H1 (cell line): ENCODE results near the gene PAGE5. TPM values are rescaled to one million over a fixed set of nuclear protein-coding genes. Genes with fewer than 3 reads are reported as not detected.

Experiments used
- CTCF ChIA-PET: fragments of 300-600 bp; sonication (Branson Sonifier 250); formaldehyde crosslinking; loops from one replicate; lab custom pipeline; 2021; ENCODE audit not compliant: partially characterized antibody; lab: Charles Lee
- POLR2A ChIA-PET: fragments of 300-600 bp; sonication (Branson Sonifier 250); formaldehyde crosslinking; loops from one replicate; lab custom pipeline; 2021; ENCODE audit warnings: inconsistent platforms; ENCODE audit not compliant: partially characterized antibody; lab: Charles Lee
- DNase-seq, 2 experiments: peaks; one replicate each; pipeline versions ENCODE4 v3.0.0 to v3.0.0-alpha.2; 2010 to 2022; ENCODE audit warnings: low spot score in 2 of 2, low read depth in 1 of 2, mixed read lengths in 1 of 2
- FAIRE-seq: peaks from 2 replicates; lab custom pipeline; 2011; peaks lifted over from hg19 to GRCh38; lab: Jason Lieb, UNC
- H2AFZ ChIP-seq: 2 replicates; pipeline ENCODE4 v1.8.1; 2012; ENCODE audit warnings: low read length, inconsistent platforms
- H2AK5ac ChIP-seq: 2 replicates; pipeline ENCODE4 v1.6.1; 2013; ENCODE audit warnings: low read depth, low read length
- H2BK120ac ChIP-seq: replicated peaks from 2 replicates; pipeline ENCODE3; 2013; ENCODE audit warnings: low read depth, low read length, inconsistent platforms
- H2BK12ac ChIP-seq: 2 replicates; pipeline ENCODE4 v1.6.1; 2013; ENCODE audit warnings: low read depth, low read length
- H2BK15ac ChIP-seq: 2 replicates; pipeline ENCODE4 v1.6.1; 2013; ENCODE audit warnings: low read length
- H2BK20ac ChIP-seq: 2 replicates; pipeline ENCODE4 v1.6.1; 2013; ENCODE audit warnings: low read length
- H2BK5ac ChIP-seq: 2 replicates; pipeline ENCODE4 v1.6.1; 2013; ENCODE audit warnings: low read depth, low read length
- H3K14ac ChIP-seq: 2 replicates; pipeline ENCODE4 v1.6.1; 2013; ENCODE audit warnings: inconsistent platforms; ENCODE audit not compliant: insufficient read length
- H3K18ac ChIP-seq: 2 replicates; pipeline ENCODE4 v1.6.1; 2013; ENCODE audit warnings: low read length; ENCODE audit errors: extremely low read depth
- H3K23ac ChIP-seq: 2 replicates; pipeline ENCODE4 v1.6.1; 2013; ENCODE audit warnings: inconsistent platforms; ENCODE audit not compliant: insufficient read length
- H3K23me2 ChIP-seq: 2 replicates; pipeline ENCODE4 v1.6.1; 2013; ENCODE audit warnings: low read depth, low read length
- H3K27ac ChIP-seq: 2 replicates; pipeline ENCODE4 v1.6.1; 2011; ENCODE audit warnings: low read depth, low read length, inconsistent platforms
- H3K27me3 ChIP-seq, 4 experiments: replicated peaks in 1 of 4; 1 replicate in 1 of 4; 2 replicates in 3 of 4; pipeline versions ENCODE4 v1.6.1 to v1.8.1; 2011 to 2013; ENCODE audit warnings: low read length in 3 of 4, mild to moderate bottlenecking in 3 of 4, inconsistent platforms in 2 of 4, mixed read lengths in 2 of 4, moderate library complexity in 1 of 4; ENCODE audit not compliant: control insufficient read depth in 3 of 4, insufficient read depth in 3 of 4; ENCODE audit errors: extremely low read depth in 1 of 4
- H3K36me3 ChIP-seq, 4 experiments: 2 replicates each; pipeline versions ENCODE4 v1.6.1 to v1.8.1; 2011 to 2013; ENCODE audit warnings: mild to moderate bottlenecking in 4 of 4, low read length in 3 of 4, moderate library complexity in 2 of 4, control low read depth in 1 of 4, inconsistent platforms in 1 of 4; ENCODE audit not compliant: insufficient read depth in 4 of 4, control insufficient read depth in 2 of 4
- H3K4ac ChIP-seq: replicated peaks from 2 replicates; pipeline ENCODE3; 2013; ENCODE audit warnings: low read length, low read depth, mixed read lengths, inconsistent platforms; ENCODE audit not compliant: insufficient read length
- H3K4me1 ChIP-seq, 4 experiments: replicated peaks in 1 of 4; 1 replicate in 1 of 4; 2 replicates in 3 of 4; pipeline versions ENCODE4 v1.6.1 to v1.8.1; 2011 to 2013; ENCODE audit warnings: low read length in 3 of 4, inconsistent platforms in 2 of 4, mixed read lengths in 1 of 4; ENCODE audit not compliant: insufficient read depth in 4 of 4, control insufficient read depth in 3 of 4
- H3K4me2 ChIP-seq, 2 experiments: 2 replicates each; pipeline versions ENCODE4 v1.6.1 to v1.8.1; 2011 to 2013; ENCODE audit warnings: low read depth in 2 of 2, low read length in 2 of 2, control low read depth in 1 of 2, inconsistent platforms in 1 of 2, mild to moderate bottlenecking in 1 of 2; ENCODE audit not compliant: insufficient read depth in 1 of 2
- H3K4me3 ChIP-seq, 4 experiments: fragments of 200-600, 300-600 bp in 1 of 4; sonication (generic), shearing (Covaris generic), sonication (Bioruptor Twin) in 1 of 4; 2 replicates each; pipeline versions ENCODE4 v1.5.1 to v1.8.1; 2011 to 2016; ENCODE audit warnings: low read length in 4 of 4, low read depth in 3 of 4, control low read depth in 2 of 4, inconsistent platforms in 2 of 4, mild to moderate bottlenecking in 2 of 4, mixed read lengths in 1 of 4, moderate library complexity in 1 of 4; ENCODE audit not compliant: insufficient read depth in 2 of 4; ENCODE audit errors: extremely low read depth in 1 of 4
- H3K56ac ChIP-seq: replicated peaks from 2 replicates; pipeline ENCODE3; 2013; ENCODE audit warnings: low read depth, mild to moderate bottlenecking, mixed read lengths, low read length, inconsistent platforms; ENCODE audit not compliant: insufficient read length
- H3K79me1 ChIP-seq: 2 replicates; pipeline ENCODE4 v1.6.1; 2013; ENCODE audit warnings: low read depth, low read length, control low read depth
- H3K79me2 ChIP-seq, 2 experiments: 2 replicates each; pipeline versions ENCODE4 v1.6.1 to v1.8.1; 2012 to 2013; ENCODE audit warnings: low read length in 2 of 2, mild to moderate bottlenecking in 2 of 2, inconsistent platforms in 1 of 2; ENCODE audit not compliant: insufficient read depth in 2 of 2, control insufficient read depth in 1 of 2
- H3K9ac ChIP-seq, 4 experiments: replicated peaks in 1 of 4; 1 replicate in 1 of 4; 2 replicates in 3 of 4; pipeline versions ENCODE4 v1.6.1 to v1.8.1; 2011 to 2013; ENCODE audit warnings: low read depth in 3 of 4, low read length in 3 of 4, control low read depth in 2 of 4, mild to moderate bottlenecking in 2 of 4, moderate library complexity in 2 of 4, inconsistent platforms in 1 of 4; ENCODE audit errors: extremely low read depth in 1 of 4
- H3K9me3 ChIP-seq, 2 experiments: 2 replicates each; pipeline versions ENCODE4 v1.6.1 to v1.8.1; 2012 to 2013; ENCODE audit warnings: mild to moderate bottlenecking in 2 of 2, moderate library complexity in 2 of 2, control low read depth in 1 of 2, inconsistent platforms in 1 of 2, low read depth in 1 of 2, low read length in 1 of 2, mixed read lengths in 1 of 2; ENCODE audit not compliant: insufficient read depth in 2 of 2
- H4K20me1 ChIP-seq, 2 experiments: replicated peaks in 1 of 2; 2 replicates each; pipeline versions ENCODE3 to v1.8.1; 2011 to 2013; ENCODE audit warnings: inconsistent platforms in 2 of 2, low read length in 2 of 2, mild to moderate bottlenecking in 1 of 2; ENCODE audit not compliant: insufficient read depth in 2 of 2, control insufficient read depth in 1 of 2
- H4K5ac ChIP-seq: 2 replicates; pipeline ENCODE4 v1.6.1; 2013; ENCODE audit warnings: low read length, low read depth, mixed read lengths, inconsistent platforms; ENCODE audit not compliant: insufficient read length
- H4K8ac ChIP-seq: 2 replicates; pipeline ENCODE4 v1.8.0; 2013; ENCODE audit warnings: mild to moderate bottlenecking, moderate library complexity, low read length, inconsistent platforms; ENCODE audit not compliant: insufficient read depth; ENCODE audit errors: extremely low read depth
- H4K91ac ChIP-seq: replicated peaks from 2 replicates; pipeline ENCODE3; 2013; ENCODE audit warnings: low read length, mixed read lengths, inconsistent platforms; ENCODE audit not compliant: insufficient read length
- CBX8 ChIP-seq: fragments of 300-800, 300-1000 bp; sonication (generic); IDR thresholded peaks from 2 replicates; pipeline ENCODE4 v1.7.1; 2016; ENCODE audit warnings: low read depth, low read length, borderline replicate concordance
- HDAC2 ChIP-seq, 2 experiments: fragments of 300-600 bp in 1 of 2; sonication (generic) in 1 of 2; IDR thresholded peaks; 2 replicates each; pipeline ENCODE4 v1.6.1; 2011 to 2012; ENCODE audit warnings: low read depth in 2 of 2, low read length in 2 of 2, mild to moderate bottlenecking in 2 of 2, moderate library complexity in 2 of 2, borderline replicate concordance in 1 of 2, inconsistent platforms in 1 of 2
- JUND ChIP-seq: IDR thresholded peaks from 2 replicates; pipeline ENCODE4 v1.6.1; 2011; ENCODE audit warnings: mild to moderate bottlenecking, improper control_type of control experiment, low read length
- MAX ChIP-seq: IDR thresholded peaks from 2 replicates; pipeline ENCODE4 v1.6.1; 2012; ENCODE audit warnings: inconsistent platforms
- PHF8 ChIP-seq: fragments of 200-600 bp; sonication (generic); conservative IDR thresholded peaks from 2 replicates; pipeline ENCODE4 v1.7.1; 2012; ENCODE audit warnings: low read depth, mild to moderate bottlenecking, inconsistent platforms, low read length, moderate library complexity
- POU5F1 ChIP-seq: IDR thresholded peaks from 2 replicates; pipeline ENCODE4 v1.6.1; 2011; ENCODE audit warnings: low read depth, mild to moderate bottlenecking, low read length, moderate library complexity
- RFX5 ChIP-seq: IDR thresholded peaks from 2 replicates; pipeline ENCODE4 v1.6.1; 2011; ENCODE audit warnings: low read depth, low read length, improper control_type of control experiment, borderline replicate concordance
- SAP30 ChIP-seq: fragments of 300-600 bp; sonication (generic); IDR thresholded peaks from 2 replicates; pipeline ENCODE4 v1.7.1; 2012; ENCODE audit warnings: low read length, moderate library complexity, mild to moderate bottlenecking, inconsistent platforms; ENCODE audit not compliant: insufficient read depth, insufficient replicate concordance
- SIN3A ChIP-seq, 2 experiments: IDR thresholded peaks in 1 of 2; conservative IDR thresholded peaks in 1 of 2; 2 replicates each; pipeline ENCODE4 v1.6.1; 2011 to 2012; ENCODE audit warnings: low read length in 2 of 2, improper control_type of control experiment in 1 of 2, low read depth in 1 of 2, mild to moderate bottlenecking in 1 of 2
- TAF1 ChIP-seq: IDR thresholded peaks from 2 replicates; pipeline ENCODE4 v1.6.1; 2011; ENCODE audit warnings: mild to moderate bottlenecking, low read depth, low read length
- TAF7 ChIP-seq: optimal IDR thresholded peaks from 2 replicates; pipeline ENCODE3; 2011; ENCODE audit warnings: low read depth, mild to moderate bottlenecking, inconsistent platforms, low read length, moderate library complexity, borderline replicate concordance
- TCF12 ChIP-seq: IDR thresholded peaks from 2 replicates; pipeline ENCODE4 v1.6.1; 2011; ENCODE audit warnings: low read depth, mild to moderate bottlenecking, low read length
- WGBS, 2 experiments: shearing (Covaris generic) in 1 of 2; methylation state at CpG; one replicate each; pipeline versions ENCODE4 v1.1.6 to v1.1.7; 2013 to 2015; ENCODE audit warnings: low lambda C conversion rate in 2 of 2, mixed read lengths in 2 of 2, inconsistent platforms in 1 of 2, low coverage in 1 of 2, missing lambda C conversion rate in 1 of 2; ENCODE audit not compliant: insufficient replicate concordance in 2 of 2, insufficient coverage in 1 of 2, insufficient read length in 1 of 2; ENCODE audit errors: extremely low coverage in 1 of 2, missing lambda C conversion rate in 1 of 2; 5-methylcytosine and 5-hydroxymethylcytosine counted together
- polyA plus RNA-seq, 7 experiments: library from polyadenylated mRNA; depleted of rRNA in 3 of 7; stranded (reverse) in 5 of 7; unstranded in 2 of 7; fragments of >200 nt in 5 of 7; fragments of 200-250 nt in 2 of 7; gene quantifications; 1 replicate in 5 of 7; 2 replicates in 1 of 7; 4 replicates in 1 of 7; pipeline versions ENCODE4 v1.2.1 to v1.2.3, GENCODE V29; 2011 to 2013; ENCODE audit warnings: missing spikeins in 2 of 7, mixed read lengths in 2 of 7
- total RNA-seq: library from RNA; stranded (reverse); fragmentation: NEBNext Ultra II Directional; extraction: Animal tissue kit (Norgen Biotek cat#: 25700); gene quantifications from 2 replicates; pipeline ENCODE4 v1.2.1, GENCODE V29; 2021
- TF ChIP-seq, protein P1 (sequence below): IDR thresholded peaks from 2 replicates; pipeline ENCODE4 v1.6.1; 2011; ENCODE audit warnings: low read length, improper control_type of control experiment

PAGE5 gene
- total and polyA plus RNA-seq, 2 of the 8 experiments (the other 6 are each of a cell fraction or from before 2014, with no cell fraction given), result not detected

GRCh38 chrX:55196688-55197087 lies 23.5 kb upstream of the PAGE5 start:
- no peak overlapping the region for H2BK120ac ChIP-seq
- no peak overlapping the region for H2BK15ac ChIP-seq
- H3K79me1 ChIP-seq, result no peaks in the 10 kb centered on the region
- no peak overlapping the region for H3K9ac ChIP-seq
- H3K14ac ChIP-seq, result no peak overlapping the region
- no peaks in the 10 kb centered on the region for H3K79me2 ChIP-seq
- H3K9me3 ChIP-seq, result no peaks in the 10 kb centered on the region; a peak in 3 of 4 replicates
- FAIRE-seq (no peak), DNase-seq (no peak)
- H2BK5ac ChIP-seq, result no peak overlapping the region
- no peak overlapping the region for H4K91ac ChIP-seq
- H4K8ac ChIP-seq, result no peak overlapping the region
- H3K56ac ChIP-seq, result no peak overlapping the region
- POLR2A ChIA-PET, result no interaction called here
- no peak overlapping the region for H3K4me2 ChIP-seq
- 87 to 100% methylated on average over 1 of the region's 1 CpG for WGBS, 2 experiments
- H2BK12ac ChIP-seq, result no peak overlapping the region
- H2AFZ ChIP-seq, result no peak overlapping the region
- H3K4ac ChIP-seq, result no peak overlapping the region
- no peaks in the 10 kb centered on the region for H3K36me3 ChIP-seq
- H4K20me1 ChIP-seq, result no peaks in the 10 kb centered on the region
- no peaks in the 10 kb centered on the region for H3K27me3 ChIP-seq
- H3K23me2 ChIP-seq, result no peaks in the 10 kb centered on the region
- H3K27ac ChIP-seq, result no peak overlapping the region
- no peak overlapping the region for H2AK5ac ChIP-seq
- no peak overlapping the region for H2BK20ac ChIP-seq
- no peaks in the 10 kb centered on the region for H3K4me1 ChIP-seq
- no peak overlapping the region for H3K18ac ChIP-seq
- CTCF ChIA-PET, result no interaction called here
- no peak overlapping the region for H3K23ac ChIP-seq
- no peak overlapping the region for H3K4me3 ChIP-seq
- H4K5ac ChIP-seq, result no peak overlapping the region
- TF ChIP-seq SAP30 (no peak), TAF1 (no peak), JUND (no peak), RFX5 (no peak), HDAC2 (IDR thresholded peaks at IDR 0.05; ENCODE audit: borderline replicate concordance in 1 of 2, low read depth in 2 of 2, low read length in 2 of 2) (no peak), TAF7 (no peak), CBX8 (no peak), MAX (no peak), POU5F1 (no peak), PHF8 (no peak), TCF12 (no peak), SIN3A (conservative IDR thresholded peaks at IDR 0.05 in 1 of 2, IDR thresholded peaks at IDR 0.05 in 1 of 2; ENCODE audit: low read depth in 1 of 2, low read length in 2 of 2) (no peak)
- TF ChIP-seq, protein P1, sequence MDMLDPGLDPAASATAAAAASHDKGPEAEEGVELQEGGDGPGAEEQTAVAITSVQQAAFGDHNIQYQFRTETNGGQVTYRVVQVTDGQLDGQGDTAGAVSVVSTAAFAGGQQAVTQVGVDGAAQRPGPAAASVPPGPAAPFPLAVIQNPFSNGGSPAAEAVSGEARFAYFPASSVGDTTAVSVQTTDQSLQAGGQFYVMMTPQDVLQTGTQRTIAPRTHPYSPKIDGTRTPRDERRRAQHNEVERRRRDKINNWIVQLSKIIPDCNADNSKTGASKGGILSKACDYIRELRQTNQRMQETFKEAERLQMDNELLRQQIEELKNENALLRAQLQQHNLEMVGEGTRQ, result no peak
